GM12891 (cell line): ENCODE data around the gene CABP5.

Experiments used
- POLR2A ChIP-seq: IDR thresholded peaks from 2 replicates; pipeline ENCODE4 v1.6.1; 2011; ENCODE audit warnings: low read depth, low read length, control low read depth
- POLR2AphosphoS5 ChIP-seq: IDR thresholded peaks from 2 replicates; pipeline ENCODE4 v1.6.1; 2011; ENCODE audit warnings: low read depth, low read length, control low read depth

- TF ChIP-seq POLR2A (no peak), POLR2AphosphoS5 (no peak)
These were observed 37.2 kb upstream of the CABP5 start for GRCh38 chr19:48081106-48081505.
